ENCODE measurements around the gene SLC39A3. TPM values are rescaled to one million over a fixed set of nuclear protein-coding genes. Genes with fewer than 3 reads are reported as not detected.
"Not testable (repeated sequence)": the region's sequence is repeated elsewhere in the genome, so short reads cannot be mapped to it uniquely, and the experiment has no call there.

The SLC39A3 gene
- total RNA-seq, 1 donor from 2014 or later, result 24.5 TPM

GRCh38 chr19:2716275-2716650, 23.6 kb downstream of the SLC39A3 start:
- DNase-seq (ENCODE audit: missing footprints) (peak; percentile 56), ATAC-seq (no peak)
- intact Hi-C loops (cut with DNase I), result no loop called here

GRCh38 chr19:2715470-2716274, 24.1 kb downstream of the SLC39A3 start:
- ATAC-seq (no peak), DNase-seq (ENCODE audit: missing footprints) (no peak)
- intact Hi-C loops (cut with DNase I), result no loop called here

GRCh38 chr19:2714531-2715269, 25.1 kb downstream of the SLC39A3 start:
- intact Hi-C loops (cut with DNase I), result no loop called here
- DNase-seq (ENCODE audit: missing footprints), result peak; percentile 56
- peak; percentile 3 for ATAC-seq

GRCh38 chr19:2714102-2714501, 25.7 kb downstream of the SLC39A3 start:
- DNase-seq (ENCODE audit: missing footprints); intact Hi-C loops (cut with DNase I); ATAC-seq: not testable (repeated sequence)

- intact Hi-C loops (cut with DNase I); ATAC-seq; DNase-seq (ENCODE audit: missing footprints): not testable (repeated sequence)
Observed at GRCh38 chr19:2713170-2713569, 26.6 kb downstream of the SLC39A3 start.

GRCh38 chr19:2711875-2712205, 28.0 kb downstream of the SLC39A3 start:
- intact Hi-C loops (cut with DNase I), result no loop called here
- ATAC-seq (no peak), DNase-seq (ENCODE audit: missing footprints) (peak; percentile 9)

GRCh38 chr19:2711172-2711874, 28.5 kb downstream of the SLC39A3 start:
- DNase-seq (ENCODE audit: missing footprints), result peak; percentile 63
- intact Hi-C loops (cut with DNase I), result no loop called here
- no peak for ATAC-seq

GRCh38 chr19:2706251-2706650, 33.6 kb downstream of the SLC39A3 start:
- ATAC-seq (no peak), DNase-seq (ENCODE audit: missing footprints) (peak; percentile 42)
- intact Hi-C loops (cut with DNase I), result no loop called here

- ATAC-seq, result no peak
- no peak for DNase-seq (ENCODE audit: missing footprints)
- intact Hi-C loops (cut with DNase I), result no loop called here
Observed at GRCh38 chr19:2703691-2704216, 36.1 kb downstream of the SLC39A3 start.

GRCh38 chr19:2703077-2703437, 36.8 kb downstream of the SLC39A3 start:
- DNase-seq (ENCODE audit: missing footprints), result no peak
- intact Hi-C loops (cut with DNase I), result no loop called here
- ATAC-seq, result no peak

GRCh38 chr19:2702170-2703076, 37.4 kb downstream of the SLC39A3 start, which contains the start of gene GNG7:
GNG7 (minus strand) TSS chr19:2702694; CDS start chr19:2520688, 182,006 bp downstream.
- DNase-seq (ENCODE audit: missing footprints) (peak; percentile 96), ATAC-seq (peak; percentile 100)
- intact Hi-C loops (cut with DNase I), result no loop called here

GRCh38 chr19:2701361-2702169, 38.3 kb downstream of the SLC39A3 start:
- intact Hi-C loops (cut with DNase I), result no loop called here
- no peak for ATAC-seq
- no peak for DNase-seq (ENCODE audit: missing footprints)

- ATAC-seq (no peak), DNase-seq (ENCODE audit: missing footprints) (no peak)
- intact Hi-C loops (cut with DNase I), result no loop called here
Observed at GRCh38 chr19:2700660-2701360, 39.0 kb downstream of the SLC39A3 start.

GRCh38 chr19:2699413-2700140, 40.2 kb downstream of the SLC39A3 start:
- intact Hi-C loops (cut with DNase I), result no loop called here

GRCh38 chr19:2694196-2694595, 45.6 kb downstream of the SLC39A3 start:
- DNase-seq (ENCODE audit: missing footprints) (no peak), ATAC-seq (no peak)
- intact Hi-C loops (cut with DNase I), result no loop called here

More at GRCh38 chr19:2699413-2700140, 40.2 kb downstream of the SLC39A3 start:
- ATAC-seq, result no peak
- DNase-seq (ENCODE audit: missing footprints), result no peak

- ATAC-seq, result no peak
- no peak for DNase-seq (ENCODE audit: missing footprints)
- intact Hi-C loops (cut with DNase I), result no loop called here
Observed at GRCh38 chr19:2693492-2694160, 46.2 kb downstream of the SLC39A3 start.
